SK-N-SH treated with all-trans-retinoic acid at 6 μM for 48 hours (cell line): ENCODE measurements around the gene ZBTB32.

Experiments used
- ATAC-seq: fragments of 200-7000 bp; cut with Tn5 transposase; 3 replicates; pipeline ENCODE4 v1.9.1; 2020; ENCODE audit warnings: mild to moderate bottlenecking, moderate library complexity
- ARNTL ChIP-seq: fragments of 450-650 bp; formaldehyde crosslinking; IDR thresholded peaks from 2 replicates; pipeline ENCODE4 v1.5.0; 2020; ENCODE audit warnings: low read depth, mild to moderate bottlenecking, moderate library complexity, borderline replicate concordance
- BACH2 ChIP-seq: fragments of 250-450 bp; sonication (Bioruptor Pico); IDR thresholded peaks from 2 replicates; pipeline ENCODE4 v1.9.0; 2021; ENCODE audit warnings: mild to moderate bottlenecking, borderline replicate concordance
- CSDC2 ChIP-seq: fragments of 250-450 bp; sonication (Bioruptor Pico); IDR thresholded peaks from 2 replicates; pipeline ENCODE4 v1.5.0; 2020; ENCODE audit warnings: mild to moderate bottlenecking, moderate library complexity
- ESRRG ChIP-seq: fragments of 250-450 bp; sonication (Bioruptor Pico); IDR thresholded peaks from 2 replicates; pipeline ENCODE4 v1.6.1; 2021; ENCODE audit warnings: mild to moderate bottlenecking
- ISL1 ChIP-seq: fragments of 250-450 bp; sonication (Bioruptor Pico); IDR thresholded peaks from 2 replicates; pipeline ENCODE4 v2.1.2; 2022; ENCODE audit warnings: mild to moderate bottlenecking, moderate library complexity
- PPARA ChIP-seq: fragments of 250-450 bp; sonication (Bioruptor Pico); IDR thresholded peaks from 2 replicates; pipeline ENCODE4 v1.5.0; 2020; ENCODE audit warnings: mild to moderate bottlenecking, borderline replicate concordance
- SNAI2 ChIP-seq: fragments of 250-450 bp; sonication (Bioruptor Pico); IDR thresholded peaks from 2 replicates; pipeline ENCODE4 v1.5.0; 2020; ENCODE audit warnings: mild to moderate bottlenecking, moderate library complexity
- TCF4 ChIP-seq: fragments of 250-450 bp; sonication (Bioruptor Pico); IDR thresholded peaks from 2 replicates; pipeline ENCODE4 v1.8.0; 2021; ENCODE audit warnings: mild to moderate bottlenecking, moderate library complexity, borderline replicate concordance
- TOX ChIP-seq: fragments of 250-450 bp; sonication (Bioruptor Pico); IDR thresholded peaks from 2 replicates; pipeline ENCODE4 v1.8.0; 2021; ENCODE audit warnings: mild to moderate bottlenecking, moderate library complexity, borderline replicate concordance
- ZC3H10 ChIP-seq: fragments of 250-450 bp; sonication (Bioruptor Pico); IDR thresholded peaks from 2 replicates; pipeline ENCODE4 v1.5.1; 2021; ENCODE audit warnings: mild to moderate bottlenecking, moderate library complexity
- ZFP30 ChIP-seq: fragments of 450-650 bp; formaldehyde crosslinking; IDR thresholded peaks from 2 replicates; pipeline ENCODE4 v1.5.0; 2022; ENCODE audit warnings: mild to moderate bottlenecking, moderate library complexity
- ZNF565 ChIP-seq: fragments of 450-650 bp; formaldehyde crosslinking; conservative IDR thresholded peaks from 2 replicates; pipeline ENCODE4 v1.5.0; 2020; ENCODE audit warnings: low read depth, mild to moderate bottlenecking, moderate library complexity
- TF ChIP-seq, protein P1 (sequence below): fragments of 250-450 bp; sonication (Bioruptor Pico); IDR thresholded peaks from 2 replicates; pipeline ENCODE4 v1.8.0; 2020; ENCODE audit warnings: mild to moderate bottlenecking, moderate library complexity, borderline replicate concordance
- TF ChIP-seq, protein P2 (sequence below): fragments of 250-450 bp; sonication (Bioruptor Pico); IDR thresholded peaks from 2 replicates; pipeline ENCODE4 v1.5.1; 2020; ENCODE audit warnings: low read depth, mild to moderate bottlenecking, moderate library complexity
- TF ChIP-seq, protein P3 (sequence below): fragments of 250-450 bp; sonication (Bioruptor Pico); IDR thresholded peaks from 2 replicates; pipeline ENCODE4 v1.5.0; 2020; ENCODE audit warnings: mild to moderate bottlenecking, moderate library complexity

Gene ZBTB32

GRCh38 chr19:35757231-35757748 is 52.9 kb downstream of the ZBTB32 start:
- TF ChIP-seq CSDC2 (CRISPR knock-in tag) (peak; percentile 39; the same call in 1 of the 2 replicates), PPARA (CRISPR knock-in tag) (no peak), TCF4 (CRISPR knock-in tag) (peak; percentile 38; the same call in 1 of the 2 replicates)
- TF ChIP-seq, protein P1, sequence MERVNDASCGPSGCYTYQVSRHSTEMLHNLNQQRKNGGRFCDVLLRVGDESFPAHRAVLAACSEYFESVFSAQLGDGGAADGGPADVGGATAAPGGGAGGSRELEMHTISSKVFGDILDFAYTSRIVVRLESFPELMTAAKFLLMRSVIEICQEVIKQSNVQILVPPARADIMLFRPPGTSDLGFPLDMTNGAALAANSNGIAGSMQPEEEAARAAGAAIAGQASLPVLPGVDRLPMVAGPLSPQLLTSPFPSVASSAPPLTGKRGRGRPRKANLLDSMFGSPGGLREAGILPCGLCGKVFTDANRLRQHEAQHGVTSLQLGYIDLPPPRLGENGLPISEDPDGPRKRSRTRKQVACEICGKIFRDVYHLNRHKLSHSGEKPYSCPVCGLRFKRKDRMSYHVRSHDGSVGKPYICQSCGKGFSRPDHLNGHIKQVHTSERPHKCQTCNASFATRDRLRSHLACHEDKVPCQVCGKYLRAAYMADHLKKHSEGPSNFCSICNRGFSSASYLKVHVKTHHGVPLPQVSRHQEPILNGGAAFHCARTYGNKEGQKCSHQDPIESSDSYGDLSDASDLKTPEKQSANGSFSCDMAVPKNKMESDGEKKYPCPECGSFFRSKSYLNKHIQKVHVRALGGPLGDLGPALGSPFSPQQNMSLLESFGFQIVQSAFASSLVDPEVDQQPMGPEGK (CRISPR knock-in tag) = peak; percentile 92; the same call in 1 of the 2 replicates
- TF ChIP-seq, protein P2, sequence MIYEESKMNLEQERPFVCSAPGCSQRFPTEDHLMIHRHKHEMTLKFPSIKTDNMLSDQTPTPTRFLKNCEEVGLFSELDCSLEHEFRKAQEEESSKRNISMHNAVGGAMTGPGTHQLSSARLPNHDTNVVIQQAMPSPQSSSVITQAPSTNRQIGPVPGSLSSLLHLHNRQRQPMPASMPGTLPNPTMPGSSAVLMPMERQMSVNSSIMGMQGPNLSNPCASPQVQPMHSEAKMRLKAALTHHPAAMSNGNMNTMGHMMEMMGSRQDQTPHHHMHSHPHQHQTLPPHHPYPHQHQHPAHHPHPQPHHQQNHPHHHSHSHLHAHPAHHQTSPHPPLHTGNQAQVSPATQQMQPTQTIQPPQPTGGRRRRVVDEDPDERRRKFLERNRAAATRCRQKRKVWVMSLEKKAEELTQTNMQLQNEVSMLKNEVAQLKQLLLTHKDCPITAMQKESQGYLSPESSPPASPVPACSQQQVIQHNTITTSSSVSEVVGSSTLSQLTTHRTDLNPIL = peak; percentile 56; the same call in 1 of the 2 replicates
- ATAC-seq = peak; percentile 74

- ATAC-seq = peak; percentile 96
Observed at GRCh38 chr19:35757749-35758608, 53.6 kb downstream of the ZBTB32 start, which contains the start of gene PROSER3. Gene PROSER3, plus strand, starts transcription at chr19:35758176. Its CDS starts 40 bp downstream, at chr19:35758216.

GRCh38 chr19:35759697-35760096 is 55.3 kb downstream of the ZBTB32 start:
- TF ChIP-seq ZC3H10 (CRISPR knock-in tag) (no peak), SNAI2 (CRISPR knock-in tag) (no peak), ISL1 (CRISPR knock-in tag) (no peak), ZNF565 (CRISPR knock-in tag) (no peak), ARNTL (CRISPR knock-in tag) (no peak), ESRRG (no peak), BACH2 (no peak), CSDC2 (CRISPR knock-in tag) (no peak), ZFP30 (no peak), TOX (CRISPR knock-in tag) (no peak)
- TF ChIP-seq, protein P3, sequence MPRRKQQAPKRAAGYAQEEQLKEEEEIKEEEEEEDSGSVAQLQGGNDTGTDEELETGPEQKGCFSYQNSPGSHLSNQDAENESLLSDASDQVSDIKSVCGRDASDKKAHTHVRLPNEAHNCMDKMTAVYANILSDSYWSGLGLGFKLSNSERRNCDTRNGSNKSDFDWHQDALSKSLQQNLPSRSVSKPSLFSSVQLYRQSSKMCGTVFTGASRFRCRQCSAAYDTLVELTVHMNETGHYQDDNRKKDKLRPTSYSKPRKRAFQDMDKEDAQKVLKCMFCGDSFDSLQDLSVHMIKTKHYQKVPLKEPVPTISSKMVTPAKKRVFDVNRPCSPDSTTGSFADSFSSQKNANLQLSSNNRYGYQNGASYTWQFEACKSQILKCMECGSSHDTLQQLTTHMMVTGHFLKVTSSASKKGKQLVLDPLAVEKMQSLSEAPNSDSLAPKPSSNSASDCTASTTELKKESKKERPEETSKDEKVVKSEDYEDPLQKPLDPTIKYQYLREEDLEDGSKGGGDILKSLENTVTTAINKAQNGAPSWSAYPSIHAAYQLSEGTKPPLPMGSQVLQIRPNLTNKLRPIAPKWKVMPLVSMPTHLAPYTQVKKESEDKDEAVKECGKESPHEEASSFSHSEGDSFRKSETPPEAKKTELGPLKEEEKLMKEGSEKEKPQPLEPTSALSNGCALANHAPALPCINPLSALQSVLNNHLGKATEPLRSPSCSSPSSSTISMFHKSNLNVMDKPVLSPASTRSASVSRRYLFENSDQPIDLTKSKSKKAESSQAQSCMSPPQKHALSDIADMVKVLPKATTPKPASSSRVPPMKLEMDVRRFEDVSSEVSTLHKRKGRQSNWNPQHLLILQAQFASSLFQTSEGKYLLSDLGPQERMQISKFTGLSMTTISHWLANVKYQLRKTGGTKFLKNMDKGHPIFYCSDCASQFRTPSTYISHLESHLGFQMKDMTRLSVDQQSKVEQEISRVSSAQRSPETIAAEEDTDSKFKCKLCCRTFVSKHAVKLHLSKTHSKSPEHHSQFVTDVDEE (CRISPR knock-in tag) = no peak
- TF ChIP-seq, protein P1 (CRISPR knock-in tag) = no peak
- TF ChIP-seq, all 23 proteins: peak for 0

More at GRCh38 chr19:35757749-35758608, 53.6 kb downstream of the ZBTB32 start, which contains the start of gene PROSER3:
- TF ChIP-seq, protein P3 (CRISPR knock-in tag) = 0 out of 2 replicates have a peak, but pooled peaks have one; percentile 49
- no peak for TF ChIP-seq ZNF565 (CRISPR knock-in tag)
- no peak for TF ChIP-seq ZFP30
- no peak for TF ChIP-seq SNAI2 (CRISPR knock-in tag)
- TF ChIP-seq, all 23 proteins: peak for 1

More at GRCh38 chr19:35759697-35760096, 55.3 kb downstream of the ZBTB32 start:
- ATAC-seq = no peak
